Duodenal mucosa (tissue), 2 donors: ENCODE results near the gene IDUA.

ENCODE experiments used
- H3K27ac ChIP-seq: one replicate; pipeline ENCODE4 v1.7.0; 2013; ENCODE audit warnings: low read depth, low read length
- H3K27me3 ChIP-seq, 2 donors: one replicate each; pipeline ENCODE4 v1.7.0; 2013; ENCODE audit warnings: low read length in 2 of 2, control low read depth in 1 of 2; ENCODE audit not compliant: insufficient read depth in 2 of 2, control insufficient read depth in 1 of 2
- H3K36me3 ChIP-seq, 2 donors: one replicate each; pipeline ENCODE4 v1.7.0; 2013; ENCODE audit warnings: low read length in 2 of 2, control low read depth in 1 of 2; ENCODE audit not compliant: insufficient read depth in 2 of 2, control insufficient read depth in 1 of 2
- H3K4me1 ChIP-seq, 2 donors: one replicate each; pipeline ENCODE4 v1.7.0; 2013; ENCODE audit warnings: low read length in 2 of 2, control low read depth in 1 of 2; ENCODE audit not compliant: insufficient read depth in 2 of 2, control insufficient read depth in 1 of 2
- H3K4me3 ChIP-seq, 2 donors: one replicate each; pipeline ENCODE4 v1.7.0; 2013; ENCODE audit warnings: low read length in 2 of 2, low read depth in 1 of 2
- H3K9ac ChIP-seq, 2 donors: one replicate each; pipeline ENCODE4 v1.7.0; 2013; ENCODE audit warnings: low read length in 2 of 2, low read depth in 1 of 2
- H3K9me3 ChIP-seq, 2 donors: one replicate each; pipeline ENCODE4 v1.7.0; 2013; ENCODE audit warnings: low read length in 2 of 2, control low read depth in 1 of 2; ENCODE audit not compliant: control insufficient read depth in 1 of 2

Gene IDUA

DNA sequence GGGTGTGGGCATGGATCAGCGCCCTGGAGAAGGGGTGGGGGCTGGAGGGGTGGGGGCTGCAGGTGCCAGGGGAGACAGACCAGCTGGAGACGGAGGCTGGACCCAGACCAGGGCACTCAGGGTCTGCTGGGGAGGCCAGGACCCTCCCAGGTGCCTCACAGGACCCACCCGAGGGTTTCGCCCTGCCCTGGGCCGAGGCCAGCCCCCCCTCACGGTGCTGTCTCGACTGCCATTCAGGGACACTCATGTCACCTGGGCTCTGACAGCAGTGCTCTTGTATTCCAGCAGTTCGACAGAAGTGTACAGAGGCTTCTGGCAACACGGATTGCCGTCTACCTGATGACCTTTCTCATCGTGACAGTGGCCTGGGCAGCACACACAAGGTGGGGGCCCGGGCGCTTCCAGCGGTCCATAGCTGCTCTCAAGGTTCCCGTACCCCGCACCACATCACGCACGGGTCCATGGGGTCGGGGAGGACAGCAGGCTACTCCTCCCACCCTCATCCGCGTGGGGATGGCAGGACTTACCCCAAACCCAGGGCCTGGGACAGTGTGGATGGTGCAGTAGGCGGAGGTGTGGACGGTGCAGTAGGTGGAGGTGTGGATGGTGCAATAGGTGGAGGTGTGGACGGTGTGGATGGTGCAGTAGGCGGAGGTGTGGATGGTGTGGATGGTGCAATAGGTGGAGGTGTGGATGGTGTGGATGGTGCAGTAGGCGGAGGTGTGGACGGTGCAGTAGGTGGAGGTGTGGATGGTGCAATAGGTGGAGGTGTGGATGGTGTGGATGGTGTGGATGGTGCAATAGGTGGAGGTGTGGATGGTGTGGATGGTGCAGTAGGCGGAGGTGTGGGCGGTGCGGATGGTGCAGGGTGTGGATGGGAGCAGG lies 36.5 kb upstream of the IDUA start:
- Histone ChIP-seq H3K27me3 (no peaks in the 10 kb centered on the region), H3K9ac (no peak overlapping the region), H3K9me3 (no peaks in the 10 kb centered on the region), H3K27ac (no peak overlapping the region), H3K36me3 (peaks cover 0 to 8% of the 10 kb centered on the region in 2 donors), H3K4me1 (no peaks in the 10 kb centered on the region), H3K4me3 (no peak overlapping the region)

- Histone ChIP-seq H3K9me3 (no peaks in the 10 kb centered on the region), H3K4me3 (no peak overlapping the region), H3K36me3 (peaks cover 0 to 8% of the 10 kb centered on the region in 2 donors), H3K27me3 (no peaks in the 10 kb centered on the region), H3K4me1 (no peaks in the 10 kb centered on the region), H3K27ac (no peak overlapping the region), H3K9ac (no peak overlapping the region)
Observed at GRCh38 chr4:951186-951585, 35.7 kb upstream of the IDUA start.

GRCh38 chr4:951594-952468 lies 35.0 kb upstream of the IDUA start:
- H3K9me3 ChIP-seq: no peaks in the 10 kb centered on the region
- H3K36me3 ChIP-seq: peaks cover 0 to 8% of the 10 kb centered on the region in 2 donors
- no peaks in the 10 kb centered on the region for H3K4me1 ChIP-seq
- H3K4me3 ChIP-seq: no peak overlapping the region
- H3K27me3 ChIP-seq: no peaks in the 10 kb centered on the region
- no peak overlapping the region for H3K27ac ChIP-seq
- no peak overlapping the region for H3K9ac ChIP-seq

DNA sequence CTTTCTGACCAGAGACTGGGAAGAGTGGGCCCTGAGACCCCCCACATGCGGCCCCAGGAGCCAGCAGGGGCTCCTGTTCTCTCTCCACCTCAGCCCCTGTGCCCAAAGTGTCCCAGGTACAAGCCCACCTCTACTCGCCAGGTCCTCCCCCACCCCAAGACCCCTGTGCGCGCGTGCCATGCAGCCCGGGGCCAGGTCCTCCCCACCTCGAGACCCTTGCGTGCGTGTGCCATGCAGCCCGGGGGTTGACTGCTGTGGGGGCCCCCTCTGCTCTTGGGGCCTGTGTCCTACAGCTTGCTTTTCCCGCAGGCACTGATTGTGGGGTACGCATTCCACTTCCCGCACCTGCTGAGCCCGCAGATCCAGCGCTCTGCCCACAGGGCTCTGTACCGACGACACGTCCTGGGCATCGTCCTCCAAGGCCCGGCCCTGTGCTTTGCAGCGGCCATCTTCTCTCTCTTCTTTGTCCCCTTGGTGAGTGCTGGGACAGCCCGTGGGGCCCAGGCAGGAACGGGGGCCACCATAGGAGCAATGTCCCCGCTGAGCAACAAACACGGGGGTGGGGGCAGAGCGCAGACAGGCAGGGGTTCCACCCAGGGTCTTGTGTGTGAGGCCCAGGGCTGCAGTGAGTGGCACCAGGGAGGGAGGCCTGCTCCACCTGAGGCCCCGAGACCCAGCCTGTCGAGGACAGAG lies 33.8 kb upstream of the IDUA start:
- Histone ChIP-seq H3K4me3 (no peak overlapping the region), H3K27me3 (no peaks in the 10 kb centered on the region), H3K4me1 (no peaks in the 10 kb centered on the region), H3K9me3 (no peaks in the 10 kb centered on the region), H3K27ac (no peak overlapping the region), H3K36me3 (peaks cover 0 to 15% of the 10 kb centered on the region in 2 donors), H3K9ac (no peak overlapping the region)

- H3K36me3 ChIP-seq: peaks cover 0 to 21% of the 10 kb centered on the region in 2 donors
- H3K27me3 ChIP-seq: no peaks in the 10 kb centered on the region
Observed at GRCh38 chr4:953574-953915, 33.3 kb upstream of the IDUA start.

GRCh38 chr4:954211-955020 lies 32.4 kb upstream of the IDUA start:
- Histone ChIP-seq H3K27me3 (no peaks in the 10 kb centered on the region), H3K4me1 (no peaks in the 10 kb centered on the region), H3K4me3 (no peak overlapping the region), H3K36me3 (peaks cover 0 to 29% of the 10 kb centered on the region in 2 donors), H3K9ac (no peak overlapping the region), H3K27ac (no peak overlapping the region), H3K9me3 (no peaks in the 10 kb centered on the region)

More at GRCh38 chr4:953574-953915, 33.3 kb upstream of the IDUA start:
- Histone ChIP-seq H3K9ac (no peak overlapping the region), H3K4me1 (no peaks in the 10 kb centered on the region), H3K4me3 (no peak overlapping the region), H3K27ac (no peak overlapping the region), H3K9me3 (no peaks in the 10 kb centered on the region)

DNA sequence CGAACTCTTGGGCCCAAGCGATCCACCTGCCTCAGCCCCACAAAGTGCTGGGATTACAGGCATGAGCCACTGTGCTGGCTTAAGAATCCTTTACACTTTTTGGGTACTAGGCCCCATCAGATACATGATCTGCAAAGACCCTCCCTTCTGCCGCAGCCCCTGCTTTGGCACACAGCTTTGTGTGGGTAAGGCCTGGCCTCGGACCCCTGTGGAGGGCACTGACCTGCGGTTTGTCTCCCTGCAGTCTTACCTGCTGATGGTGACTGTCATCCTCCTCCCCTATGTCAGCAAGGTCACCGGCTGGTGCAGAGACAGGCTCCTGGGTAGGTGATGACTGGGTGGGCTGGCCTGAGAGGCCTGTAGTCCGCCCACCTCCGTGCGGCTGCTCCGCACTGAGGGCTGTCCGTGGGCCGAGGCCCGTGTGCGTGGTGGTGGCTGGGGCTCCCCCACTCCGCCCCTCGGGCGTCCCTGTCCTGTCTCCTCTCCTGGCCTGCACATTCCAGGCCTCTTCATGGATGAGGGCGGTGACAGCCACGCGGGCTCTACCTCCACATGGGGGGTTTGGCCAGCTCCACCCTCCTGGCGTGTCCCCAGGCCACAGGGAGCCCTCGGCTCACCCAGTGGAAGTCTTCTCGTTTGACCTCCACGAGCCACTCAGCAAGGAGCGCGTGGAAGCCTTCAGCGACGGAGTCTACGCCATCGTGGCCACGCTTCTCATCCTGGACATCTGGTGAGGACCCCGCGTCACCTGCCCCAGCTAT lies 31.5 kb upstream of the IDUA start:
- Histone ChIP-seq H3K4me3 (no peak overlapping the region), H3K9me3 (no peaks in the 10 kb centered on the region), H3K4me1 (no peaks in the 10 kb centered on the region), H3K36me3 (peaks cover 0 to 38% of the 10 kb centered on the region in 2 donors), H3K27me3 (no peaks in the 10 kb centered on the region), H3K27ac (no peak overlapping the region), H3K9ac (no peak overlapping the region)

- no peaks in the 10 kb centered on the region for H3K4me1 ChIP-seq
Observed at GRCh38 chr4:955931-956381, 30.9 kb upstream of the IDUA start.

More at GRCh38 chr4:955931-956381, 30.9 kb upstream of the IDUA start:
- no peak overlapping the region for H3K27ac ChIP-seq
- H3K9me3 ChIP-seq: no peaks in the 10 kb centered on the region
- no peak overlapping the region for H3K4me3 ChIP-seq
- no peak overlapping the region for H3K9ac ChIP-seq
- H3K27me3 ChIP-seq: no peaks in the 10 kb centered on the region
- peaks cover 0 to 43% of the 10 kb centered on the region in 2 donors for H3K36me3 ChIP-seq
